GM18498 (cell line): ENCODE results near the gene CMTM8.
"Not testable (repeated sequence)": the region's sequence is repeated elsewhere in the genome, so short reads cannot be mapped to it uniquely, and the experiment has no call there.

ENCODE experiments used
- ATAC-seq: cut with Tn5 transposase; IDR thresholded peaks from one replicate; pipeline ENCODE4 v1.9.1; 2021; ENCODE audit warnings: mild to moderate bottlenecking, moderate library complexity; ENCODE audit not compliant: unreplicated experiment

Gene CMTM8

DNA sequence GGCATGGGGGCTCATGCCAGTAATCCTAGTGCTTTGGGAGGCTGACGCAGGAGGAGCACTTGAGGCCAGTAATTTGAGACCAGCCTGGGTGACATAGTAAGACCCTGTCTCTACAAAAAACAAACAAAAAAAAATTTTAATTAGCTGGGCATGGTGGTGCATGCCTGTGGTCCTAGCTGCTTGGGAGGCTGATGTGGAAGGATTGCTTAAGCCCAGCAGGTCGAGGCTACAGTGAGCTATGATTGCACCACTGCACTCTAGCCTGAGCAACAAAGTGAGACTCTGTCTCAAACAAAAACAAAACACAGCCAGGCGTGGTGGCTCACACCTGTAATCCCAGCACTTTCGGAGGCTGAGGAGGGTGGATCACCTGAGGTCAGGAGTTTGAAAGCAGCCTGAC lies 9.7 kb upstream of the CMTM8 start:
- ATAC-seq: not testable (repeated sequence)

DNA sequence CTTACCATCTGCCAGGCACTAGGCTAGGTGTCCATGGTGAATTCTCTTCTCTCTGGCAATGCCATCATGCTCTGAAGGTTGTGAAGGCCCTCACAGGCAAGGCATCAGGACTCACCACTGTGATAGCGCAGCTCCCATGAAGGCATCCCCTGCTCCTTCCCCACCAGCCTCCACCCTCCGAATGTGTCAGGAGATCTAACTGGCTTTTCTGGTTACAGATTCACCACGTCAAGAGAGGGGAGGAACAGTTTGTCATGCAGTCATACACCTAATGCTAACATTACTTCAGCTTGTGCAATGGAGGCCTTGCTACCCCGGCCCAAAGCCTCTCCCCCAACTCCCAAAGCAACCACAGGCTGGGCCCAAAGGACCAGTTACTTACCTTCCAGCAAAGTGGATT lies 8.9 kb upstream of the CMTM8 start:
- ATAC-seq: no peak

DNA sequence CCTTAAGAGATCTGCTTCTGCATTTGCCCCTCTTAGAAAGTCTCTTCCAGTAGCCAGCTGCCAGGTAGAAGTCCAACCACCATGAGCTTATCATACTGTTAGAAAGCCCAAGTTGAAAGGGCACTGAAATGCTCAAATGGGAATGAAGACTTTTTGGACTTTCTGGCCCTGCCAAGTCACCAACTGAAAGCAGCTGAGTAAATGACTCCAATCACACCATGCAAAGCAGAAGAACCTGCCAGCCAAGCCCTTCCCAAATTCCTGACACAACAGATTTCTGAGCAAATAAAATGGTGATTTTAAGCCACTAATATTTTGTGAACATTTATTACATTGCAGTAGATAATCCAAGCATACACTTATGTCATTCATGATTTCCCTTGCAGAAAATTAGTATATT lies 2.1 kb upstream of the CMTM8 start:
- no peak for ATAC-seq

DNA sequence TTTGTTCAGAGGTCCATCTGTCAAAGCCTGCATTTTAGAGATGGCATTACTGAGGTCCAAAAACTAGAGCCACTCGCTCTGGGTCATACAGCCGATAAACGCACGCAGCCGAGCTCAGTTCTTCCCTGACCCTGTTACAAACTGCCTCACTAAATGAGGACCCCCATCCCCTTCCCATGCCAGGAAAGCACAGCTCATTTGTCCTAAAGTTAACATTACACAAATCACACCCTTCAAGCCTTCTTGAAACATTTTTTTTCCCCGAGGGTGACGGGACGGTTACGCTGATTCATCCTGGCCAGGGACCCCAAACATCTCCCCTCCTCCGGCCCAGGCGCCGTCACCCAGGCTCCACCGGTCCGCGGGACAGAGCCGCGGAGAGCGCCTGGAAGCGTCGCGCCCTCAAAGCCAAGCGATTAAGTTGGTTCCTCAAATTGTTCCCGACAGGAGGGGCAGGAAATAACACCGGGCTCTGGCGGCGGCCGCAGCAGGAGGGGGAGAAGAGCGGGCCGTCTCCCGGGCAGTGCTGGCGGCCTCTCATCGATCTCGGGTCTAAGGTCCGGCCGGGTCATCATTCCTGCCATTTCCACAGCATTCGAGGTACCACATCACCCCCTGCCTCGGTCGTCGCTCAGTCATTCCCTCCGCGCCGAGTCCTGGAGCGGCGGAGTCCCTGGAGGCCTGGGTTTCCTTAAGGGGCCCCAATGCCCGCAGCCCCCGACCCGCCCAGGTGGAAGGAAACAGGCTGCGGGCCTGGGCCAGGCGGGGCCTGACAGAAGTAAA lies 619 bp upstream of the CMTM8 start:
- ATAC-seq: no peak

DNA sequence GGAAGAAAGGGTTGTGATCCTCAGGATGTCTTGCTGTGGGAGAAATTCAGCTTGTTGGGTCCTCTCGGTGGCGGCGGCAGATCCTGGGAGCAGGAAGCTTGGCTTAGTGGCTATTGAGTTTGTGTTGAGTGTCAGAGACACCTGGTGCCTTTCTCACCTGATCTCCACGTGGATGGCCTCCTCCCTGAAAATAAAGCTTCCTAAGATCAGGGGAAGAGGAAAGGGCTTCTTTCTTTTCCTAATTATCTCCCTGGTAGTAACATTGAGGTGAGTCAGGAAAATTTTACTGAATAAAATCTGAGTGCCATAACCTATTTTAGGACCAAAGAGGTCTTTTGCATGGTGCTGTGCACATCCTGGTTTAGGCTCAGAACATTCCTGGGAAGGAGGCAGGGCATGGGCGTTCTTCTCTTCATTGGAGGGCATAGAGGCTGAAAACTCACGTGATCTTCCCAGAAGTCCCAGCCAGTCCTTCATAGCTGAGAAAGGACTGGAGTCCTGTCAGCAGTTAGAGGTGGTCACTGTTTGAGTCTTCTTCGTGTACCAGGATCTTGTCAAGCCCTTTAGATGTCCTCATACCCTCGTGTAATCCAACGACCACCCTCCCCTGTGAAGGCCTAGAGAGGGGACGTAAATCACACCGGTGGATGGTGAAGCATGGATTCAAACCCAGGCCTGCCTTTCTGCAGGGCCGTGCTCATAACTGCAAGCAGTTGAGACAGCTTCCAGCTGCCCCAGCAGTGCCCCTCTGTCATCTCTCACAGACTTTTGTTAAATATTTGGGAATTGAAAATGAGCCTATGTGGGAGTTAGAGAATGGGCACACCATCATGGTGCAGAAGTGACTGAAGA lies 1.1 kb downstream of the CMTM8 start:
- ATAC-seq: no peak

DNA sequence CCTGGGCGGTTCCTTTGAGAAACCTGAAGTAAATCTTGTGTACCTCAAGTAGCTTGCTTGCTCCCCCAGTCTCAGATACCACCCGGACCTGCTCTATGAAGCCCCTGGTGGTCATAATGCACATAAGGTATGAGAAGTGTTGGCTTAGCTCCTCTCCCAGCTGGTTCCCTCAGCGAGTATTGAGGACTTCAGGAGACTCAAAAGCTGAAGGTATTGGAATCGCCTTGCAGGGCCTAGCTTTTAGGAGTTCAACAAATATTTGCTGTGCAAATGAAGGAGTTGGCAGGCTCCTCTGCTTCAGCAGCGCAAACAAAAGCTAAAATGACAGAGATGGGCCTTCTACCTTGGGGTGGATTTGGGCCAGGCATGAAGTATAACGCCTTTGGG lies 1.7 kb downstream of the CMTM8 start:
- ATAC-seq: peak; percentile 45

DNA sequence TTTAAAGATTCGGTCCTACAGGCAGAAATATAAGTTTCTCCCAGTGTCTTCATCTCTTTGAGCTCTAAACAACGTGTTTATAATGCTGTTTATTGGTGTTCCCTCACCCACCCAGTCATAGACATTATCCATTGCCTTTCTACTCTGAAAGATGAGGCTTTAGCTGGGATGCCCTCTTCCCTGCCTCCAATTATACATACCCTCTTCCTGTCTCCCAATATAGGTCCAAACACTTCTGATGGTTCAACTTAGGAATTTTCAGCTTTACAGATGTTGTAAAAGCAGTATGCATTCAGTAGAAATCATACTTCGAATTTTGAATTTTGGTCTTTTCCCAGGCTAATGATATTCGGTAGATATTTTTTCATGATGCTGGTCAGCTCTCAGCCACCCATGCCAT lies 2.6 kb downstream of the CMTM8 start:
- ATAC-seq: no peak

DNA sequence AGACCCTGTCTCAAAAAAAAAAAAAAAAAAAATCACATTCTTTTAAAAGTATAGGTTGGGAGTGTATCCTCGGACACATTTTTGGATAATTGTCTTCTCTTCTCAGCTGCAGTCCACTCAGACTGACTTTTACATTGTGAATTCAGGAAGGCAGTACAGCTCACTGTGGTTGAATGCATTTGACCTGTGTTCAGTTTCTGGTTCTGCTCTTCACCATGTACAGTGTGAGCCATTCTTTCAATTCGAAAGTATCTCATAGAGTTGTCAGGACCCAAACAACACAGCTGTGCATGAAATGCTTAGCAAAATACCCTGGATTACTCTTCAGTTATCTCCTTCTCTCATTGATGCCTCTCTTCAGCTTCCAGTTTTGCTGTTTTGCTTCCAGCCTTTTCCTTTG lies 5.0 kb downstream of the CMTM8 start:
- no peak for ATAC-seq

DNA sequence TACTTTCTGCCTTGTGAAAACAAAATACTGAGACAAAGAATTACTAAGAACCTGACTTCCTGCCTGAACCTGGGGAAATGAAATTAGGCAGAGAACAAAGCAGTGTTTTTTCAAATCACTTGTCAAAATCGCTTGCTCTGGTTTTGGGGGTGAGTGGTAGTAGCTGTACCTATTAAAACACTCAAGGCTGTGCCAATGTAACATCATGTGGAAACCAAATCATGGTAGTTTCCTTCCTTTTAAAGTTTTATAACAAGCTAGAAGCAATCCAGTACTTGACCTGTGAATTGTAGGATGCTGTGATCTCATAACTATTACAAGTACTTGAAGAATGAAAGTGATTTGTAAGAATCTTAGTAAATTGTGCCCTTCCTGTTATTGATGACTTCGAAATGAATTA lies 6.7 kb downstream of the CMTM8 start:
- ATAC-seq: no peak

DNA sequence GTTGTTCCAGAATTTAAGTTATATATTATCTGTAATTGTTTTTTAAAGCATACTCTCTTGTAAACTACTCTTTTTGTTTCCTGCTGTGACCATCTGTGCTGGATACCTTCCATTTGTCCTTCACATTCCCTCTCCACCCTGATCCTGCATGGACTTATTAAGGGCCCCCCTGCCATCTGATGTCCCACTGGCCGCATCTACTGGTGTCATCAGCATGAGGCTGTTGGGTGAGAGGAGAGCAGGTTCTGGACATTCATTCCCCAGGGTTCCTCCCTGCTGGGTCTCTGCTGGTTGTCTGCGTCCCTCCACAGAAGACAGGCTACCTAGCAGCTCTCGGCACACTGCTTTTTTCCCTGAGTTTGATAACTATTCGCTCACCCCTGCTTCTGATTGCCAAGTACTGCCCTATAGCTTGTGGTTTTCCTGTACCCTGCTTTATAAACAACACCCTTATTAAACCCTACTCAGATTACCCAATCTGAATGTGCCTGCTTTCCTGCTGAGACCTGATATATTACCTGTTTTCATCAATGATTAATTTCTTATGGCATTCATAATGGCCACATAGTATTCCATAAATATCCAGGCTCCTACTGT lies 7.7 kb downstream of the CMTM8 start:
- no peak for ATAC-seq

DNA sequence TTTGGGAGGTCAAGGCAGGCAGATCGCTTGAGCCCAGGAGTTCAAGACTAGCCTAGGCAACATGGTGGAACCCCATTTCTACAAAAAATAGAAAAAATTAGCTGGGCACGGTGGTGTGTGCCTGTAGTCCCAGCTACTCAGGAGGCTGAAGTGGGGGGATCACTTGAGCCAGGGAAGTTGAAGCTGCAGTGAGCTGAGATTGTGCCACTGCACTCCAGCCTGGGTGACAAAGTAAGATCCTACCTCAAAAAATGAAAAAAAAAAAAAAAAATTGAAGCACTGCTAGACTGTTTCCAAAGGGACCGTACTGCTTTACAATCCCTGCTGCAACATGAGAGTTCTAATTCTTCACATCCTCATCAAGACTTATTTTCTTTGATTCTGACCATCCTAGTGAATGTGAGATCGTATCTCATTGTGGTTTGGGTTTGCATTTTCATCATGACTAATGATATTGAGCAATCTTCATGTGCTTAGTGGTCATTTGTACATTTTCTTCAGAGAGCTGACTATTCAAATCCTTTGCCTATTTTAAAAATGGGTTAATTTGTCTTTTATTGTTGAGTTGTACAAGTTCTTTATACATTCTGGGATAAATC lies 10.8 kb downstream of the CMTM8 start:
- no peak for ATAC-seq

DNA sequence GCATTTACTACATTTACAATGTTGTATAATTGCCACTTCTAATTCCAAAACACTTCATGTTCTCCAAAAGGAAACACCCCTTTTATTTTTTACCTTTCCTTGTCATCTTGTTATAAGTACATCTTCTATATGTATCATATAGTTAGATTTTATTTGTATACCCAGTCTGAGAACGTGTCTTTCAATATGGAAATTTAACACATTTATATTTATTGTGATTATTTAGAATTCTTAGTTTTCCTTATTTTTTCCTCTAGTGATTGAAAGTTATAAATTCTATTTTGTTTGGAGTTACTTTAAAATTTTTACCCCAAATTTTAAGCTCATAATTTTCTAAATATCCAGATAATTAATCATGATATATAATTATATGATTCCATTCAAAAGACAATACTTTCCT lies 15.8 kb downstream of the CMTM8 start:
- ATAC-seq: no peak

DNA sequence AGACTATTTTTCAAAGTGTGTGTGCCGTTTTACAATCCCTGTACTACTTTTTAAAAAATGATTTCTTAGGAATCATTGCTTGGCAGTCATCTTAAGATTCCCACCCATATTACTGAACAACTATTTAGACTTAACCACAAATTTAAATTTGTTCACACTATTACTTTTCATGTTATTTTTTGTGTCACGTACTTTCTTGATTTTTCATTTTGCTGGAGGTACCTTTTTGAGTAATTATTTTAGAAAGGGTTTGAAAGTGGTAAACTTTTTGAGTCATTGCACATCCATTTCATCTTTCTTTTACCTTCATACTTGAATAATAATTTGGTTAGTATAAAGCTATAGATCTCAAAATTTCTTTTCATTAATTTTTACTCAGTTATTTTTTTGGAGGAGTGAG lies 16.9 kb downstream of the CMTM8 start:
- no peak for ATAC-seq

DNA sequence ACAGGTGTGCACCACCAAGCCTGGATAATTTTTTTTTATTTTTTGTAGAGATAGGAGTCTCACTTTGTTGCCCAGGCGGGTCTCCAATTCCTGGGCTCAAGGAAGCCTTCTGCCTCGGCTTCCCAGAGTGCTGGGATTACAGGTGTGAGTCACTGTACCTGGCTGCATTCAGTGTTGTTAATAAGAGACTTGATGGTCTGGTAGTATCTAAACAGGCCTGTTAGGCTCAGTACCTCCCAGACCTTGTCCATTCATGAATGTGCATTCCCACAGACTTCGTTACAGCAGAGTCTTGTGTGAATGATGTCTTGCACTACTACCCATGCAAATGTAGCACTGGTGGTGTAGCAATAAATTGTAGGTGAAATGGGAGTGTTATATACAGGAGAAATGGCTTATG lies 17.7 kb downstream of the CMTM8 start:
- ATAC-seq: no peak

DNA sequence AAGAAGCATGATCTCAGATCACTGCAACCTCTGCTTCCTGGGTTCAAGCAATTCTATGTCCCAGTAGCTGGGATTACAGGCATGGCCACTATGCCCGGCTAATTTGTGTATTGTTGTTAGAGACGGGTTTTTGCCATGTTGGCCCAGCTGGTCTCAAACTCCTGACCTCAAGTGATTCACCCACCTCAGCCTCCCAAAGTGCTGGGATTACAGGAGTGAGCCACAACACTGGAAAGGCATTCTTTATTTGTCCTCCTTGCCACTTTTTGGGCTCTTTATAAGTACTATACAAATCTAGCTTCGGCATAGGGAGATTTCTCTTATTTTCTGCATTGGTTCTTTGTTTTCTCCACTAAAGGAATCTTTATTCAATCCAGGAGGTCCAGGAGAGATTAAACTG lies 18.6 kb downstream of the CMTM8 start:
- no peak for ATAC-seq

DNA sequence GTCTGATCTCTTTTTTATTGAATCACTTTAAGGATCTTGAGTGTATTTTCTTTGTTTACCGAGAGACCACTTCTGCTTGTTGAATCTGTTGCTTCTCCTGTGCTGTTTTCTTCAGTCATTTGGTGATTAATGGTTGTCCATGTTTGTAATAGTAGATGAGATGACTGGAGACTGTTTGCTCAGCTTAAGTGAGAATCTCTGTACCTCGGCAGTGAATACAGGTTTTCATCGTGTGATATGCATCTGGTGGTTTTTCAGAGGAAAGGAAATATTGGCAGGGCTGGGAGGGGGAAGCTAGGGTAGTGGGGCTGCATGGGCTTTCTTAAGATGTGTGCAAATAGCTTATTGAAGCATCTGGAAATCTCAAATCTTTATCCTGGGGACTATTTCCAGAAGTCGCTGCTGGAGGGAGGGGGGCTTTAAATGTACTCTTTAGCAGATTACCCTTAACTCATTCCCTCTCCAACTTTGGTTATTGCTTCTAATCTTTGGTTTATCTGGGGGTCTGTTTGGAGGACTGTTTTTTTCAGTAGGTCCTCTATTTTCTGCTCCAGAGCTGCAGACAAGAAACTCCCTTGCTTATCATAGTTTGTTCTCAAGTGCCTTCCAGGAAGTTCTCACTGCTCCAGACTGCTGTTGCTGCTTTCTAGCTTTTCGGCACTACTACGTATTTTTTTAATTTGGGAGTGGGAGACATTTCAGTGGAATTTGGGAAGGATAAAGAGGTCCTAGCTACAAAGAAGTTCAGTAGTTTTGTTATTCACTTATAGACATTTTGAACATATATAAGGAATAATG lies 19.4 kb downstream of the CMTM8 start:
- ATAC-seq: no peak

DNA sequence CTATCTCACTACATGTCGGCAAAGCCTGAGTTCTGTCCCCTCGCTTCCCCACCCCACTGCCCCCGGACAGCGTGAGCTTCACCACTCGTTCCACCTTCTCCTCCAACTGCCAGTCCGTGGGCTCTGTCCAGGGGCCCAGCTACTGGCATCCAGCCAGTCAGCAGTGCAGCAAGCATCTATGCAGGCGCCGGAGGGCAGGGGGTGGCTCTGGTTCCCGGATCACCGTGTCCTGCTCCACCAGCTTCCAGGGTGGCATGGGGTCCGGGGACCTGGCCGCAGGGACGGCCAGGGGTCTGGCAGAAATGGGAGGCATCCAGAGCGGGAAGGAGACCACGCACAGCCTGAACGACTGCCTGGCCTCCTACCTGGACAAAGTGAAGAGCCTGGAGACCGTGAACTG lies 20.4 kb downstream of the CMTM8 start:
- no peak for ATAC-seq

DNA sequence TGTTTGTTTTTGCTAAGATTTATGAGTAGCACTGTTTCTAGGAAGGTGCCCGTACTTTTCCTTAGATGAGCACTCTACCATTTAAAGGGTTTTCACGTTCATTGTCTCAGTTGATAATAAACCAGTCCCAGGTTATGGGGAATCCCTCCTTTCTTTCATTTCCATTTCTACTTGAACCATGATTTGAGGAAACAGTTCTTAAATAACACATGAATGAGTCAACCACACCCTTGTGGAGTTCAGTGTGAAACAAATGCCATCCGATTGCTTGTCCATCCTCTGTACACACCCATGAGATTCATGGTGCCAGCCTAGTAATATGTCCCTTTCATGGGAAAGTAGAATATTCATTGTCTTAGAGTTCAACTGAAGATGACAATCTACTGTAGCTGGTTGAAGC lies 23.1 kb downstream of the CMTM8 start:
- no peak for ATAC-seq

DNA sequence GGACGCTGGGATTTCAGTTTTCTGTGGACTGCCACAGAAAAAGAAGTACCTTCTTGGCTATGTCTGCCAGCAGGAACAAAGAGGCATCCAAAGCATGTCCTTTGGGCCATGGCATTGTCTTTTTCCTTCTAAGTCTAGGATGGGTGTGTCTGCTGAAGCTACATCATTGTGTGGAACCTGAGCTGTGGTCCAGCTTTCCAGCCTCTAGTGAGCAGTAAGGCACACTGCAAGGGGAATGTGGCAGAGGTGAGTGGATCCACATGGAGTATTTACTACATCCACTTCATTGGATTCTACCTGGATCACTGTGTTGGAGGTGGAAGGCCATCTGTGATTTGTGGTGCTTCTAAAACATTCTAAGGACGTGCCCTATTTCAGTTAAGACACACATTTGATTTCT lies 23.7 kb downstream of the CMTM8 start:
- no peak for ATAC-seq

DNA sequence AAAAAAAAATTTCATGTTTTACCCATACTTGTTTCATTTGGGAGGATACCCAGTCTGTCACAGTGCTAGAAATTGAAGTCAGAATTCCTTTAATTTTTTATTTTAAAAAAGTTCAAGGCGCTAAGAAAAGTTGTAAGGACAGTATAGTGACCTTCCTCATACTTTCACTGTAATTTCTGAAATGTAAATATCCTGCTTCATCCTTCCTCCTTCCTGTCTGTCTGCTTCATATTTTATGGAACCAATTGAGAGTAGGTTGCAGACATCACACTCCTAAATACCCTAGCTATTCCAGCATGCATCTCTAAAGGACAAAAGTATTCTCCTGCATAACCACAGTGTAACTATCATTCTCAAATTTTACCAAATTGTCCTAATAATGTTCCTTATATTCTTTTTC lies 35.8 kb downstream of the CMTM8 start:
- no peak for ATAC-seq

DNA sequence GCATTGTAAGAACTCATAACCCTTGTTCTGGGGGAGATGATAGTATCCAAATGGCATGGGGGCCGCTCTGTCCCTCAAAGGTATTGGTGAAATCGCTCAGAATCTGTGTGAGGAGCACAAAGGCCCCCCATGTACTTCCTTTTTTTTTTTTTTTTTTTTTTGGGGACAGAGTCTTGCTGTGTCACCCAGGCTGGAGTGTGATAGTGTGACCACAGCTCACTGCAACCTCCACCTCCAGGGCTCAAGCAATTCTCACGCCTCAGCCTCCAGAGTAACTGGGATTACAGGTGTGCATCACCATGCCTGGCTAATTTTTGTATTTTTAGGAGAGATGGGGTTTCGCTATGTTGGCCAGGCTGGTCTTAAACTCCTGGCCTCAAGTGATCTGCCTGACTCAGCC lies 37.0 kb downstream of the CMTM8 start:
- no peak for ATAC-seq
